BE2C (cell line): Measurements from ENCODE around the gene ZSCAN31.

Experiments
- DNase-seq: peaks from one replicate; pipeline ENCODE4 v3.0.0-alpha.2; 2020
- H3K27me3 ChIP-seq: fragments of 250-450 bp; sonication (Bioruptor Pico); 2 replicates; pipeline ENCODE4 v1.5.1; 2020; ENCODE audit warnings: mild to moderate bottlenecking
- H3K36me3 ChIP-seq: fragments of 250-450 bp; sonication (Bioruptor Pico); 2 replicates; pipeline ENCODE4 v1.5.1; 2020; ENCODE audit warnings: mild to moderate bottlenecking
- H3K4me1 ChIP-seq: fragments of 250-450 bp; sonication (Bioruptor Pico); 2 replicates; pipeline ENCODE4 v1.5.1; 2020
- H3K4me3 ChIP-seq: 2 replicates; pipeline ENCODE4 v1.5.1; 2011; ENCODE audit warnings: low read depth, low read length
- H3K9me3 ChIP-seq: fragments of 250-450 bp; sonication (Bioruptor Pico); 2 replicates; pipeline ENCODE4 v1.5.1; 2020
- TF ChIP-seq, protein P1 (sequence below): IDR thresholded peaks from 2 replicates; pipeline ENCODE4 v1.5.1; 2012; ENCODE audit warnings: mild to moderate bottlenecking, low read depth, low read length

Gene ZSCAN31

DNA sequence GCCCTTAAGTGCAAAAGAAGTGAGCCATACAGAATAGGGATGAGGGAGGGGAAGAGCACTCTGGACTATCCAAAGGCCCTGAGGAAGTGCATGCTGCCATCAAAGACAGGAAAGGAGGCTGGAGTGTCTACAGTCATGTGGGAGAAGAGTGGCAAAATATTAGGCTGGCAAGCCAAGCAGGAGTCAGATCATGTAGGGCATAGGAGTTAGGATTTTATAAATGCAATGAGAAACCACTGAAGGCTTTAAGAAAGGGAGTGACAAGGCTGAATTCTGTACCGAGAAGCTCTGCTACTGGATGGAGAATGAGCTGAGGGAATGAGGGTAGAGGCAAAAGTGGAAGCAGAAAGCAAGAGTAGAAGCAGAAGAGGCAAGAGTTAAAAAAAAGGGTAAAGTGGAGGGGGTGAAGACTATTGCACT lies 2.3 kb downstream of the ZSCAN31 start:
- DNase-seq = no peak
- Histone ChIP-seq H3K27me3 (no peaks in the 10 kb centered on the region), H3K9me3 (no peaks in the 10 kb centered on the region), H3K4me1 (peaks cover 9% of the 10 kb centered on the region), H3K4me3 (no peak overlapping the region), H3K36me3 (no peaks in the 10 kb centered on the region)
- TF ChIP-seq, protein P1, sequence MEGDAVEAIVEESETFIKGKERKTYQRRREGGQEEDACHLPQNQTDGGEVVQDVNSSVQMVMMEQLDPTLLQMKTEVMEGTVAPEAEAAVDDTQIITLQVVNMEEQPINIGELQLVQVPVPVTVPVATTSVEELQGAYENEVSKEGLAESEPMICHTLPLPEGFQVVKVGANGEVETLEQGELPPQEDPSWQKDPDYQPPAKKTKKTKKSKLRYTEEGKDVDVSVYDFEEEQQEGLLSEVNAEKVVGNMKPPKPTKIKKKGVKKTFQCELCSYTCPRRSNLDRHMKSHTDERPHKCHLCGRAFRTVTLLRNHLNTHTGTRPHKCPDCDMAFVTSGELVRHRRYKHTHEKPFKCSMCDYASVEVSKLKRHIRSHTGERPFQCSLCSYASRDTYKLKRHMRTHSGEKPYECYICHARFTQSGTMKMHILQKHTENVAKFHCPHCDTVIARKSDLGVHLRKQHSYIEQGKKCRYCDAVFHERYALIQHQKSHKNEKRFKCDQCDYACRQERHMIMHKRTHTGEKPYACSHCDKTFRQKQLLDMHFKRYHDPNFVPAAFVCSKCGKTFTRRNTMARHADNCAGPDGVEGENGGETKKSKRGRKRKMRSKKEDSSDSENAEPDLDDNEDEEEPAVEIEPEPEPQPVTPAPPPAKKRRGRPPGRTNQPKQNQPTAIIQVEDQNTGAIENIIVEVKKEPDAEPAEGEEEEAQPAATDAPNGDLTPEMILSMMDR = no peak

GRCh38 chr6:28333047-28333446 lies 2.9 kb downstream of the ZSCAN31 start:
- no peak overlapping the region for H3K4me3 ChIP-seq
- H3K4me1 ChIP-seq = peaks cover 9% of the 10 kb centered on the region
- H3K36me3 ChIP-seq = no peaks in the 10 kb centered on the region
- H3K27me3 ChIP-seq = no peaks in the 10 kb centered on the region
- DNase-seq = no peak
- TF ChIP-seq, protein P1 = no peak
- no peaks in the 10 kb centered on the region for H3K9me3 ChIP-seq

DNA sequence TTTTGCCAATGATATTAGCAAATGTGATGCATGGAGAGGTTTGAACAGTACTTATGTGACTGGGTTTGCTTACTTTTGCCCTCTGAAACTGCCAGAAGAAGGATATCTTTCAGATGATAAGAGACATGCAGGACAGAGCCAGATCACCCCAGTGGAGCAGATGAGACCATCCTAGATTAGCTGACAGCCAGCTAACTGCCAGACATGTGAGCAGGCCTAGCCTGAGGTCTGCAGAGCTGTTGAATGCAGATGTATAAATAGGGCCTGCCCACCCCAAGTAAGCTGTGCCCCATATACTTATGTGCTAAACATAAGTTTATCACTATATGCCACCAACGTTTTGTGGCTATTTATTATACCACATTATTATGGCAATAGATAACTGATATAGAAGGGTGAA lies 5.9 kb downstream of the ZSCAN31 start:
- TF ChIP-seq, protein P1 = no peak
- peak; percentile 61 for DNase-seq
- H3K9me3 ChIP-seq = 0 out of 2 replicates have a peak, but pooled peaks cover 4% of the 10 kb centered on the region

DNA sequence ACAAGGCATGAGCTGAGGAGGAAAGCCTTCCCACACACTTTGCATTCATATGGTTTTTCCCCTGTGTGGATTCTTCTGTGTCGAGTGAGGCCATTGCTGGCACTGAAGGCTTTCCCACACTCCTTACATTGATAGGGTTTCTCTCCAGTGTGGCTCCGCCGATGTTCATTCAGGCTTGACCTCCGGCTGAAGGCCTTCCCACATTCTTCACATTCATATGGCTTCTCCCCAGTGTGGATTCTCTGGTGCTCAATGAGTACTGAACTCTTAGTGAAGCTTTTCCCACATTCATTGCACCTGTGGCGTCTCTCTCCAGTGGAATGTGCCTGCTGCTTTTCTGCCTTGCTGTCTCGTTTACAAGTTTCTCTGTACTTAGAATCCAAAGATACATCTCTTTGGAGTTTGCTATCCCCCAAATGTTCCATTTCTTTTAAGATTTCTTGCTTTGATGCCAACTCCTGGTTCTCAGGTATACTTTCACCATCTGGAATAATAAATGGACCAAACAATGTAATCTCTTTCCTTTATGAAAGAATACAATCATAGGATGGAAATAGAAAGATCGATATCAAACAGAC lies 9.5 kb downstream of the ZSCAN31 start:
- Histone ChIP-seq H3K36me3 (no peaks in the 10 kb centered on the region), H3K27me3 (no peaks in the 10 kb centered on the region), H3K4me1 (peaks cover 6% of the 10 kb centered on the region; the same call in 1 of the 2 replicates), H3K9me3 (peaks cover 6% of the 10 kb centered on the region; the same call in 1 of the 2 replicates), H3K4me3 (no peak overlapping the region)
- DNase-seq = no peak
- TF ChIP-seq, protein P1 = no peak

More for the DNA sequence above, 5.9 kb downstream of the ZSCAN31 start:
- Histone ChIP-seq H3K4me1 (peaks cover 8% of the 10 kb centered on the region), H3K4me3 (no peak overlapping the region), H3K27me3 (no peaks in the 10 kb centered on the region), H3K36me3 (no peaks in the 10 kb centered on the region)

GRCh38 chr6:28323813-28324424 lies 12.0 kb downstream of the ZSCAN31 start:
- no peak overlapping the region for H3K4me3 ChIP-seq

More at GRCh38 chr6:28323813-28324424, 12.0 kb downstream of the ZSCAN31 start:
- DNase-seq = no peak
- H3K4me1 ChIP-seq = no peaks in the 10 kb centered on the region
- H3K9me3 ChIP-seq = peaks cover 6% of the 10 kb centered on the region; the same call in 1 of the 2 replicates
- H3K27me3 ChIP-seq = no peaks in the 10 kb centered on the region
- TF ChIP-seq, protein P1 = no peak
- H3K36me3 ChIP-seq = no peaks in the 10 kb centered on the region
